ENCODE results near the gene DNAAF3. TPM values are rescaled to one million over a fixed set of nuclear protein-coding genes. Genes with fewer than 3 reads are reported as not detected.

Gene DNAAF3
- total RNA-seq, 1 donor from 2014 or later, result 2.2 TPM

- peaks cover 22% of the 10 kb centered on the region for H3K27me3 Mint-ChIP-seq (ENCODE audit: unreplicated experiment)
- peaks cover 23% of the 10 kb centered on the region for H3K4me1 Mint-ChIP-seq (ENCODE audit: unreplicated experiment)
- TF ChIP-seq, protein P1, sequence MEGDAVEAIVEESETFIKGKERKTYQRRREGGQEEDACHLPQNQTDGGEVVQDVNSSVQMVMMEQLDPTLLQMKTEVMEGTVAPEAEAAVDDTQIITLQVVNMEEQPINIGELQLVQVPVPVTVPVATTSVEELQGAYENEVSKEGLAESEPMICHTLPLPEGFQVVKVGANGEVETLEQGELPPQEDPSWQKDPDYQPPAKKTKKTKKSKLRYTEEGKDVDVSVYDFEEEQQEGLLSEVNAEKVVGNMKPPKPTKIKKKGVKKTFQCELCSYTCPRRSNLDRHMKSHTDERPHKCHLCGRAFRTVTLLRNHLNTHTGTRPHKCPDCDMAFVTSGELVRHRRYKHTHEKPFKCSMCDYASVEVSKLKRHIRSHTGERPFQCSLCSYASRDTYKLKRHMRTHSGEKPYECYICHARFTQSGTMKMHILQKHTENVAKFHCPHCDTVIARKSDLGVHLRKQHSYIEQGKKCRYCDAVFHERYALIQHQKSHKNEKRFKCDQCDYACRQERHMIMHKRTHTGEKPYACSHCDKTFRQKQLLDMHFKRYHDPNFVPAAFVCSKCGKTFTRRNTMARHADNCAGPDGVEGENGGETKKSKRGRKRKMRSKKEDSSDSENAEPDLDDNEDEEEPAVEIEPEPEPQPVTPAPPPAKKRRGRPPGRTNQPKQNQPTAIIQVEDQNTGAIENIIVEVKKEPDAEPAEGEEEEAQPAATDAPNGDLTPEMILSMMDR (IDR thresholded peaks at IDR 0.05; ENCODE audit: unreplicated experiment), result no peak
- peak within 1 kb of the TSS; percentile 97 for H3K4me3 Mint-ChIP-seq (ENCODE audit: unreplicated experiment)
- H3K9me3 Mint-ChIP-seq (ENCODE audit: unreplicated experiment), result no peaks in the 10 kb centered on the region
- peak within 1 kb of the TSS; percentile 90 for H3K27ac Mint-ChIP-seq (ENCODE audit: unreplicated experiment)
- peaks cover 14% of the 10 kb centered on the region for H3K36me3 Mint-ChIP-seq (ENCODE audit: low read depth, unreplicated experiment)
- DNase-seq (ENCODE audit: low spot score), result no peak
Observed at GRCh38 chr19:55116859-55117662, 49.4 kb downstream of the DNAAF3 start, which contains the start of gene PPP1R12C. Gene PPP1R12C (minus strand): TSS chr19:55117637. CDS start chr19:55117543, 94 bp downstream.

DNA sequence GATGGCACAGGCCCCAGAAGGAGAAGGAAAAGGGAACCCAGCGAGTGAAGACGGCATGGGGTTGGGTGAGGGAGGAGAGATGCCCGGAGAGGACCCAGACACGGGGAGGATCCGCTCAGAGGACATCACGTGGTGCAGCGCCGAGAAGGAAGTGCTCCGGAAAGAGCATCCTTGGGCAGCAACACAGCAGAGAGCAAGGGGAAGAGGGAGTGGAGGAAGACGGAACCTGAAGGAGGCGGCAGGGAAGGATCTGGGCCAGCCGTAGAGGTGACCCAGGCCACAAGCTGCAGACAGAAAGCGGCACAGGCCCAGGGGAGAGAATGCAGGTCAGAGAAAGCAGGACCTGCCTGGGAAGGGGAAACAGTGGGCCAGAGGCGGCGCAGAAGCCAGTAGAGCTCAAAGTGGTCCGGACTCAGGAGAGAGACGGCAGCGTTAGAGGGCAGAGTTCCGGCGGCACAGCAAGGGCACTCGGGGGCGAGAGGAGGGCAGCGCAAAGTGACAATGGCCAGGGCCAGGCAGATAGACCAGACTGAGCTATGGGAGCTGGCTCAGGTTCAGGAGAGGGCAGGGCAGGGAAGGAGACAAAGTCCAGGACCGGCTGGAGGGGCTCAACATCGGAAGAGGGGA is 50.1 kb downstream of the DNAAF3 start:
- Mint-ChIP-seq H3K27ac (ENCODE audit: unreplicated experiment) (peak overlapping the region; percentile 90), H3K4me3 (ENCODE audit: unreplicated experiment) (peak overlapping the region; percentile 96), H3K4me1 (ENCODE audit: unreplicated experiment) (peaks cover 23% of the 10 kb centered on the region), H3K9me3 (ENCODE audit: unreplicated experiment) (no peaks in the 10 kb centered on the region), H3K27me3 (ENCODE audit: unreplicated experiment) (peaks cover 22% of the 10 kb centered on the region), H3K36me3 (ENCODE audit: low read depth, unreplicated experiment) (peaks cover 14% of the 10 kb centered on the region)
- DNase-seq (ENCODE audit: low spot score), result no peak
- TF ChIP-seq, protein P1 (IDR thresholded peaks at IDR 0.05; ENCODE audit: unreplicated experiment), result no peak

- H3K4me1 Mint-ChIP-seq (ENCODE audit: unreplicated experiment), result peaks cover 23% of the 10 kb centered on the region
- DNase-seq (ENCODE audit: low spot score), result no peak
- H3K36me3 Mint-ChIP-seq (ENCODE audit: low read depth, unreplicated experiment), result peaks cover 14% of the 10 kb centered on the region
- no peaks in the 10 kb centered on the region for H3K9me3 Mint-ChIP-seq (ENCODE audit: unreplicated experiment)
- TF ChIP-seq, protein P1 (IDR thresholded peaks at IDR 0.05; ENCODE audit: unreplicated experiment), result no peak
- peak overlapping the region; percentile 90 for H3K27ac Mint-ChIP-seq (ENCODE audit: unreplicated experiment)
- peaks cover 29% of the 10 kb centered on the region for H3K27me3 Mint-ChIP-seq (ENCODE audit: unreplicated experiment)
- peak overlapping the region; percentile 96 for H3K4me3 Mint-ChIP-seq (ENCODE audit: unreplicated experiment)
Observed at GRCh38 chr19:55115446-55116065, 50.9 kb downstream of the DNAAF3 start.

- H3K9me3 Mint-ChIP-seq (ENCODE audit: unreplicated experiment), result no peaks in the 10 kb centered on the region
- peaks cover 29% of the 10 kb centered on the region for H3K27me3 Mint-ChIP-seq (ENCODE audit: unreplicated experiment)
- H3K27ac Mint-ChIP-seq (ENCODE audit: unreplicated experiment), result no peak overlapping the region
- peaks cover 17% of the 10 kb centered on the region for H3K36me3 Mint-ChIP-seq (ENCODE audit: low read depth, unreplicated experiment)
- DNase-seq (ENCODE audit: low spot score), result no peak
- TF ChIP-seq, protein P1 (IDR thresholded peaks at IDR 0.05; ENCODE audit: unreplicated experiment), result no peak
- peak overlapping the region; percentile 73 for H3K4me3 Mint-ChIP-seq (ENCODE audit: unreplicated experiment)
- H3K4me1 Mint-ChIP-seq (ENCODE audit: unreplicated experiment), result peaks cover 23% of the 10 kb centered on the region
Observed at GRCh38 chr19:55114566-55115145, 51.8 kb downstream of the DNAAF3 start.
